T-helper 1 cell treated with Interleukin-12 subunit alpha and Interleukin-12 subunit beta and Interleukin-4 antibody, amounts not matched to agents 30 μg/mL and 1 μg/mL, for 36 hours (primary cell): Measurements from ENCODE around the gene BANK1.

Experiments used
- H3K27ac Mint-ChIP-seq: one replicate; pipeline ENCODE4 v1.8.0; 2021; ENCODE audit warnings: mild to moderate bottlenecking, mixed read lengths
- H3K27me3 Mint-ChIP-seq: one replicate; pipeline ENCODE4 v1.8.0; 2021; ENCODE audit warnings: low read depth, mixed read lengths
- H3K36me3 Mint-ChIP-seq: one replicate; pipeline ENCODE4 v1.8.0; 2021; ENCODE audit warnings: low read depth, mixed read lengths
- H3K4me1 Mint-ChIP-seq: one replicate; pipeline ENCODE4 v1.8.0; 2021; ENCODE audit warnings: low read depth, mixed read lengths
- H3K4me3 Mint-ChIP-seq: one replicate; pipeline ENCODE4 v1.8.0; 2021; ENCODE audit warnings: mild to moderate bottlenecking, moderate library complexity, mixed read lengths
- H3K9me3 Mint-ChIP-seq: one replicate; pipeline ENCODE4 v1.8.0; 2021; ENCODE audit warnings: mixed read lengths

The BANK1 gene

GRCh38 chr4:101969965-101970364 is 179.4 kb downstream of the BANK1 start:
- Mint-ChIP-seq H3K27me3 (peaks cover 3% of the 10 kb centered on the region), H3K4me3 (no peak overlapping the region), H3K4me1 (no peaks in the 10 kb centered on the region), H3K36me3 (no peaks in the 10 kb centered on the region), H3K27ac (no peak overlapping the region), H3K9me3 (no peaks in the 10 kb centered on the region)

GRCh38 chr4:101970547-101971155 is 180.1 kb downstream of the BANK1 start:
- Mint-ChIP-seq H3K27ac (no peak overlapping the region), H3K27me3 (peaks cover 3% of the 10 kb centered on the region), H3K36me3 (no peaks in the 10 kb centered on the region), H3K4me1 (no peaks in the 10 kb centered on the region), H3K9me3 (no peaks in the 10 kb centered on the region), H3K4me3 (no peak overlapping the region)

GRCh38 chr4:101972791-101973190 is 182.3 kb downstream of the BANK1 start:
- Mint-ChIP-seq H3K4me1 (no peaks in the 10 kb centered on the region), H3K27me3 (peaks cover 3% of the 10 kb centered on the region), H3K9me3 (no peaks in the 10 kb centered on the region), H3K36me3 (no peaks in the 10 kb centered on the region), H3K4me3 (no peak overlapping the region), H3K27ac (no peak overlapping the region)

GRCh38 chr4:101973361-101973760 is 182.8 kb downstream of the BANK1 start:
- Mint-ChIP-seq H3K9me3 (no peaks in the 10 kb centered on the region), H3K4me3 (no peak overlapping the region), H3K36me3 (no peaks in the 10 kb centered on the region), H3K4me1 (no peaks in the 10 kb centered on the region), H3K27me3 (peaks cover 2% of the 10 kb centered on the region), H3K27ac (no peak overlapping the region)

- H3K36me3 Mint-ChIP-seq, result no peaks in the 10 kb centered on the region
- H3K9me3 Mint-ChIP-seq, result no peaks in the 10 kb centered on the region
- H3K4me3 Mint-ChIP-seq, result no peak overlapping the region
These were observed 186.5 kb downstream of the BANK1 start for GRCh38 chr4:101977076-101977475.

DNA sequence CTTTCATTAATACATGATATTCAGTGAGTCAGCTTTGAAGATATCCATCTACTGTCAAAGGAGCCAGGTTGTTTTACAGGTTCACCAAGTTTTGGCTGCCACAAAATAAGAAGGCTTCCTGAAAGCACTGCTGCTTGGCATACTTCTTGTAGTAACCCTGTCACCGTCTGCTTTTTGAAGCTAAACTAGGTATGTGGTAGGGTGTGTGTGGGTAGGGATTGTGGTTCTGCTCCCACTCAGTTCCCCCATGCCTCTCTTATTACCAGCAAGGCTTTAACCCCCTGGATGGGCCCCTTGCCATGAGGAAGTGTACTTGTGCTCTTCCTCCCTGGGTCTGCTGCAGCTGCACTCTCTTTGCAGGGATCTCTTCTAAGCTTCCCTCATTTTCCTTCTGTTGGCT is 191.2 kb downstream of the BANK1 start:
- peaks cover 5% of the 10 kb centered on the region for H3K27me3 Mint-ChIP-seq
- no peak overlapping the region for H3K4me3 Mint-ChIP-seq
- no peaks in the 10 kb centered on the region for H3K36me3 Mint-ChIP-seq
- H3K27ac Mint-ChIP-seq, result no peak overlapping the region
- H3K4me1 Mint-ChIP-seq, result no peaks in the 10 kb centered on the region
- no peaks in the 10 kb centered on the region for H3K9me3 Mint-ChIP-seq

More at GRCh38 chr4:101977076-101977475, 186.5 kb downstream of the BANK1 start:
- Mint-ChIP-seq H3K27ac (no peak overlapping the region), H3K27me3 (no peaks in the 10 kb centered on the region), H3K4me1 (no peaks in the 10 kb centered on the region)

- Mint-ChIP-seq H3K27ac (no peak overlapping the region), H3K27me3 (peaks cover 5% of the 10 kb centered on the region), H3K4me1 (no peaks in the 10 kb centered on the region), H3K9me3 (no peaks in the 10 kb centered on the region), H3K36me3 (no peaks in the 10 kb centered on the region), H3K4me3 (no peak overlapping the region)
These were observed 193.3 kb downstream of the BANK1 start for GRCh38 chr4:101983835-101984234.

- no peaks in the 10 kb centered on the region for H3K9me3 Mint-ChIP-seq
- H3K4me1 Mint-ChIP-seq, result no peaks in the 10 kb centered on the region
- H3K36me3 Mint-ChIP-seq, result no peaks in the 10 kb centered on the region
- H3K27ac Mint-ChIP-seq, result no peak overlapping the region
- no peak overlapping the region for H3K4me3 Mint-ChIP-seq
- peaks cover 5% of the 10 kb centered on the region for H3K27me3 Mint-ChIP-seq
These were observed 197.2 kb downstream of the BANK1 start for GRCh38 chr4:101987623-101988243.

DNA sequence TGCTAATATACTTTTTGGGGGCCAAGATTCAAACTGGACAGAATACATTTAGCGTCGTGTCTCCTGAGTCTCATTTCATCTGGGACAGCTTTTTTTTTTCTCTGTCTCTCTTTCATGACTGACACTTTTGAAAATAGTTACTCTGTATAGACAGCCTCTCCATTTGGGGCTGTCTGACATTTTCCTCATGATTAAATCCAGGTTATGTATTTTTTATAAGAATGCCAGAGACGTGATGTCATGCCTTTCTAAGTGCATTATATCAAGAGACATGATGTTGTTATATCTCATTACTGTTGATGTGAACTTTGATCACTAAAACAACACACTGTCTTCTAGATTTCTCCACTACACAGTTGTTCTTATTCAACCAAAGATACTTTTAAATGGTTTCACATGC is 199.0 kb downstream of the BANK1 start:
- Mint-ChIP-seq H3K4me1 (no peaks in the 10 kb centered on the region), H3K27ac (no peak overlapping the region), H3K27me3 (peaks cover 5% of the 10 kb centered on the region)

DNA sequence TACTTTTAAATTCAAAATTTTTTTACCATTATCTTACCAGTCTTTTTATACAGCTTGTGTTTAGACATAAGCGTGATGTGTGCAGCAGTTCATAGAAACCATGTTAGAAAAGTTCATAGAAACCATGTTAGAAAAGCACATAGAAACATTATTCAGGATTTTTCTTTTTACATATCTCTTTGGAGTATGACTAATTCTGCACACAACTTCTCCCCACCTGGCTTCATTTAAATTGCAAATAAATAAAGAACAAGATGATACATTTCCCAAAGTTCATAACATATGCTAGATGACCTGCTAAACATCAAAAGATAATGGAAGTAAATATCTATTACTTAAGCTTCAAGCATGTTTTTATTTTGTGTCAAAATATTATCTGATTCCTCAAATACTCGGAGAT is 201.9 kb downstream of the BANK1 start:
- H3K9me3 Mint-ChIP-seq, result no peaks in the 10 kb centered on the region
- H3K36me3 Mint-ChIP-seq, result no peaks in the 10 kb centered on the region
- no peaks in the 10 kb centered on the region for H3K27me3 Mint-ChIP-seq
- H3K4me3 Mint-ChIP-seq, result no peak overlapping the region
- H3K4me1 Mint-ChIP-seq, result no peaks in the 10 kb centered on the region
- no peak overlapping the region for H3K27ac Mint-ChIP-seq

More for the DNA sequence above, 199.0 kb downstream of the BANK1 start:
- H3K4me3 Mint-ChIP-seq, result no peak overlapping the region
- H3K9me3 Mint-ChIP-seq, result no peaks in the 10 kb centered on the region
- H3K36me3 Mint-ChIP-seq, result no peaks in the 10 kb centered on the region

- Mint-ChIP-seq H3K36me3 (no peaks in the 10 kb centered on the region), H3K4me1 (no peaks in the 10 kb centered on the region), H3K27ac (no peak overlapping the region)
These were observed 202.7 kb downstream of the BANK1 start for GRCh38 chr4:101993002-101993841.

GRCh38 chr4:101993842-101994775 is 203.6 kb downstream of the BANK1 start:
- no peak overlapping the region for H3K4me3 Mint-ChIP-seq
- H3K27ac Mint-ChIP-seq, result no peak overlapping the region

More at GRCh38 chr4:101993002-101993841, 202.7 kb downstream of the BANK1 start:
- H3K27me3 Mint-ChIP-seq, result peaks cover 3% of the 10 kb centered on the region
- no peak overlapping the region for H3K4me3 Mint-ChIP-seq
- no peaks in the 10 kb centered on the region for H3K9me3 Mint-ChIP-seq

GRCh38 chr4:102007959-102008425 is 217.5 kb downstream of the BANK1 start:
- H3K27me3 Mint-ChIP-seq, result no peaks in the 10 kb centered on the region
- no peak overlapping the region for H3K27ac Mint-ChIP-seq
- no peaks in the 10 kb centered on the region for H3K9me3 Mint-ChIP-seq
- H3K36me3 Mint-ChIP-seq, result no peaks in the 10 kb centered on the region
- no peaks in the 10 kb centered on the region for H3K4me1 Mint-ChIP-seq
- H3K4me3 Mint-ChIP-seq, result no peak overlapping the region

More at GRCh38 chr4:101993842-101994775, 203.6 kb downstream of the BANK1 start:
- no peaks in the 10 kb centered on the region for H3K4me1 Mint-ChIP-seq
- H3K27me3 Mint-ChIP-seq, result peaks cover 3% of the 10 kb centered on the region
- H3K36me3 Mint-ChIP-seq, result no peaks in the 10 kb centered on the region
- H3K9me3 Mint-ChIP-seq, result no peaks in the 10 kb centered on the region

DNA sequence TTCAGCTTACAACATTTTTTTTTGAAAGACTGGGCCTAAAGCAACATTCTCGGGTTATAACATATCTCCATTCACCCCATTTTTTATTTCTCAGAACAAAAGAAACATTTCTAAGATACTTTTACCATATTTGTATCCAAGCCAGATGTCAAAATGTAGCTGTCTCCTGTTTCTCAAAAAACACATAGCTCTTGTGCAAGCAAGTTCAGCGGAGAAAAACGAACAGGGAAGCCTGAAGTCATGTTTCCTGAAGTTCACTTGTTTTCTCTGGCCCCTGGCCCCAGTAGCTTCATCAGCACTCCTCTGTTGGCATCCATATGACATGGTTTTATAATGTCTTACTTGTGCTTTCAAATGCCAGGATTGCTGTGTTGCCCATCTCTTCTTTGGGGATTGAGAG is 218.2 kb downstream of the BANK1 start:
- no peak overlapping the region for H3K4me3 Mint-ChIP-seq
- H3K27ac Mint-ChIP-seq, result no peak overlapping the region
- H3K4me1 Mint-ChIP-seq, result no peaks in the 10 kb centered on the region
- H3K27me3 Mint-ChIP-seq, result no peaks in the 10 kb centered on the region
- H3K36me3 Mint-ChIP-seq, result no peaks in the 10 kb centered on the region
- no peaks in the 10 kb centered on the region for H3K9me3 Mint-ChIP-seq
